GM10266 (cell line): ENCODE data around the gene CCDC7.
A peak's percentile ranks its signal among the peaks of the same experiment; 100 is the strongest.
"Not testable (repeated sequence)": the region's sequence is repeated elsewhere in the genome, so short reads cannot be mapped to it uniquely, and the experiment has no call there.

Experiments
- DNase-seq: peaks from one replicate; pipeline ENCODE4 v3.0.0; 2012; ENCODE audit errors: extremely low spot score
- TF ChIP-seq, protein P1 (sequence below): IDR thresholded peaks from 2 replicates; pipeline ENCODE4 v1.5.1; 2012; ENCODE audit warnings: mild to moderate bottlenecking, low read depth; ENCODE audit not compliant: control insufficient read depth, insufficient read depth; ENCODE audit errors: missing control alignments

Gene CCDC7

DNA sequence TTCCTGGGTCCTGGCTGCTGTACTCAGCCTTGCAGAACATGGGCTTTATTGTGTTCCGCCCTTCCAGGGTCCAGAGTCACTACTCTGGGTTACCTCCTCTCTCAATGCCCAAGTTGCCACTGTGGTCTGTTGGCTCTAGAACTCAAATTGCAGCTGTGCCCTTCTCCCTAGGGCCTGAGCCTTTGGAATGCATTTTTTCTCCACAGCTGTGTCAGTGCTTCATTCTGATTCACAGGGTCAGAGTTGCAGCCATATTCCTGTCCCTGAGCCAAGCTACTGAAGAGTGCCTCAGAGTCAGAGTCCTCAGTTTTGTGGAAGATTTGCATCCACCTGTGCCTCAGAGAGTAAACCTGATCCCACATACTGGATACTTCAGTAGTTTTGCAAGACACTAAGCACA is 344.5 kb downstream of the CCDC7 start:
- TF ChIP-seq, protein P1, sequence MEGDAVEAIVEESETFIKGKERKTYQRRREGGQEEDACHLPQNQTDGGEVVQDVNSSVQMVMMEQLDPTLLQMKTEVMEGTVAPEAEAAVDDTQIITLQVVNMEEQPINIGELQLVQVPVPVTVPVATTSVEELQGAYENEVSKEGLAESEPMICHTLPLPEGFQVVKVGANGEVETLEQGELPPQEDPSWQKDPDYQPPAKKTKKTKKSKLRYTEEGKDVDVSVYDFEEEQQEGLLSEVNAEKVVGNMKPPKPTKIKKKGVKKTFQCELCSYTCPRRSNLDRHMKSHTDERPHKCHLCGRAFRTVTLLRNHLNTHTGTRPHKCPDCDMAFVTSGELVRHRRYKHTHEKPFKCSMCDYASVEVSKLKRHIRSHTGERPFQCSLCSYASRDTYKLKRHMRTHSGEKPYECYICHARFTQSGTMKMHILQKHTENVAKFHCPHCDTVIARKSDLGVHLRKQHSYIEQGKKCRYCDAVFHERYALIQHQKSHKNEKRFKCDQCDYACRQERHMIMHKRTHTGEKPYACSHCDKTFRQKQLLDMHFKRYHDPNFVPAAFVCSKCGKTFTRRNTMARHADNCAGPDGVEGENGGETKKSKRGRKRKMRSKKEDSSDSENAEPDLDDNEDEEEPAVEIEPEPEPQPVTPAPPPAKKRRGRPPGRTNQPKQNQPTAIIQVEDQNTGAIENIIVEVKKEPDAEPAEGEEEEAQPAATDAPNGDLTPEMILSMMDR = no peak
- DNase-seq = no peak

DNA sequence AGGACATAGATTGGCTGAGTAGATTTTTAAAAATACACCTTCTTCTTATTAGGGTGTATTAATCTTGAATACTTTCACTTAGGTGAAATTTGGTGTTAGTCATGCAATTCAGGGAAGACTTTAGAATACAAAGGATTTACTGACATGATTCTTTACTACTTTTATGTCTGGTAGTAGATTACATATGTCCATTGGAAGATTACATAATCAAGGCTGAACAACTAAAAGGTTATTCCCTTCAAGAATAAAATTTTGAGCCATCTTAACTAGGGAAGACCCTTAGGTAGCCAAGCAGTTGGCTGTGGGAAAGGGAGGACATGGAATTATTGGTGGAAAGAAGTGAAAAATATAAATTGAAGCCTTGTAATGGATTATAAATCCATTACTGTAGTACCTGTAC is 347.1 kb downstream of the CCDC7 start:
- no peak for DNase-seq
- TF ChIP-seq, protein P1 = no peak

DNA sequence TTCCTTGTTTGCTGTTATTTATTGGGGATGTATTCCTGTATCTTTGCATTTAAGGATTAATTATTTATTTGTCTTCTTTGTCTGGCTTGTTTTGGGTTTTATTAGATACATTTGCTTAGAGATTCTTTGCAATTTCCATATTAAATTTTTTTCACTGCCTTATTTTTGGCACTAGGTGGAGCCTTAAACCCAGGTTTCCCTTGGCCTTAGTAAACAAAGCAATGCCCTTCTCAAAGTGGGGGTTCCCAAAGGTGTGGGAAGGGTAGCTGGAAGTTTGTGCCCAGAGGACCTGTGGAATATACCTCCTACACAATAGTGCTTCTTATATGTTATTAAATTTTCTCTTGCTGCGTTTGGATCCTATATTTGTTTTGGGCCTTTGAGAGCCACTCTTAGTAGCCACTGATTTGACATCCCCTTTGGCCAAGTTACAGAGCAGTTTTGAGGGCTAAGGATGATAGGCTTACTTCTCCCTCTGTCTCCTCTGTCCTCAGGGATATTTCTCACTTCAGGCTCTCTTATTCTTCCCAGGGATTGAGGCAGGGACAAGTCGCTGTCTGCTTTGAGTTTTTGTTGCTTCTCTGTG is 349.8 kb downstream of the CCDC7 start:
- DNase-seq = peak; percentile 10

DNA sequence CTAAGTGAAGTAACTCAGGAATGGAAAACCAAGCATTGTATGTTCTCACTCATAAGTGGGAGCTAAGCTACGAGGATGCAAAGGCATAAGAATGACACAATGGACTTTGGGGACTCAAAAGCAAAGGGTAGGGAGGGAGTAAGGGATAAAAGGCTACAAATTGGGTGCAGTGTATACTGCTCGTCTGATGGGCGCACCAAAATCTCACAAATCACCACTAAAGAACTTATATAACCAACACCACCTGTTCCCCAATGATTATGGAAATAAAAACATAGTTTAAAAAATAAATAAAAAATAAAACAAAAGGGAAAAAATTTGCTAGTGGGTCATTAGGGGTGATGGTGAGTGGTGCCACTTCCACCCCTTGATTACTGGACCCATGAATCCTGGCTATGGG is 351.5 kb downstream of the CCDC7 start:
- not testable (repeated sequence) for DNase-seq

More for the DNA sequence above, 349.8 kb downstream of the CCDC7 start:
- TF ChIP-seq, protein P1 = peak; percentile 58

DNA sequence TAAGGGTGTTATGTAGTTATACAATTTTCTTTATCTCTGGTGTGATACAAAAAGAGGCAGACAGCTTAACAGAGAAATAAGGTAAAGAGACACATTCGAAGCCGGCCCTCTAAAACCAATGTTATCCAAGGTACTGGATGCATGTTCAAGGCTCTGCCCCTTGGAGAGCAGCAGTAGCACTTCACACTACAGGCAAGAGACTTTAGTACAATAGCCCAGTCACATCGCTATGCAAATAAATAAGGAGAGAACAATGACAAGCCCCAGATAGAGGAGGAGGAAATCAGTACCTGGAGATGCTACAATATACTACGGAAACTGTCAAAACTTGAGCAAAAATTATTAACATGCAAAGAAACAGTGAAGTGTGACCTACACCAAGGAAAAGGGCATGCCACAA is 401.0 kb downstream of the CCDC7 start:
- no peak for DNase-seq
- TF ChIP-seq, protein P1 = no peak

DNA sequence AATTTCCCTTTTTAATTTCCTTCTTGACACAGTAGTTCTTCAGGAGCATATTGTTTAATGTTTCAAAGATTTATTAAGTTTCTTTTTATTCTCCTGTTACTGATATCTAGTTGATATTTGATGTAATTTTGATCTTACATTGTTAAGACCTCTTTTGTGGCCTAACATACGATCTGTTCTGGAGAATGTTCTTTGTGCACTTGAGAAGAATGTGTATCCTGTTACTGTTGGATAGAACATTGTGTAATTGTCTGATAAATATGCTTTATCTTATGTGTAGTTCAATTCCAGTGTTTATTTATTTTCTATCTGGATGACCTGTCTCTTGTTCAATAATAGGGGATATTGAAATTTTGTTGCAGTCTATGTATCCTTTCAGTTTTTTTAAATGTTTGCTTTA is 405.4 kb downstream of the CCDC7 start:
- TF ChIP-seq, protein P1 = no peak
- DNase-seq = no peak

DNA sequence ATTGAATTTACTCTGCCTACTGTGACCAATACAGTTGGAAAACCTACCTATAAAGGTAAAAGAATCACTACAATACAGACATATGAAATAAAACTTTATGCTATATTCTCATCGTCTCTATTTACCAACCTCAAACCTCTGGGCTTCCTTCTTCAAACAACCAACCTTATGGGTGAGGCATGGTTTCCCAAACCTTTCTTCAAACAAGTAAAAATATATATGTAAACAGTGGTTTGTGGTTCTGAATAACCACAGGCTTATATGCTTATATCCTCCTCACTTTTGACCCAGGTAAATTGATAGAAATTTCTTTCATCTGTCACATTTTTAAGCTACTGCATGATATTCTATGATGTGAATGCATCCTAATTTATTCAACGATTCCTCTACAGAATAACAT is 408.5 kb downstream of the CCDC7 start:
- TF ChIP-seq, protein P1 = no peak
- DNase-seq = no peak

DNA sequence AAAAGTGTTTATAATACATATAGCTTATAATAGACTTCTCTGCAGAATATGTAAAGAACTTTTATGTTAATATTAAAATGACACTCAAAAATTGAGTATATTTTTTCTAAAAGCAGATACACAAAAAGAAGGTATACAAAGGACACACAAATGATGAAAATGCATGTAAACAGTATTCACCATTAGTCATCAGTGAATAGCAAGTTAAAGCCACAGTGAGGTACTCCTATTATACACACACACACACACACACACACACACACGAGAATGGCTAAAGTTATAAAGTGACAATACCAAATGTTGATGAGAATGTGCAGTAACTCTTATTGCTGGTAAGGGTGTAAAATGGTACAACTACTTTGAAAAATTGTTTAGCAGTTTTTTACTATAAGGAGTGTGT is 419.2 kb downstream of the CCDC7 start:
- no peak for DNase-seq
- TF ChIP-seq, protein P1 = no peak
